ENCODE data around the gene RPP38.

GRCh38 chr10:15137636-15138035 lies 40.5 kb downstream of the RPP38 start:
- TF ChIP-seq YY1 (IDR thresholded peaks at IDR 0.05; ENCODE audit: insufficient read depth, insufficient read length) (no peak), SUZ12 (IDR thresholded peaks at IDR 0.05; ENCODE audit: extremely low read depth, insufficient read depth, insufficient read length) (no peak)

All from NT2/D1 (cell line).